Measurements from ENCODE around the gene DCAF12. TPM values are rescaled to one million over a fixed set of nuclear protein-coding genes. Genes with fewer than 3 reads are reported as not detected.

Gene DCAF12
- total RNA-seq, 1 experiment from 2014 or later = 40.2 TPM

GRCh38 chr9:34084562-34084961 lies 41.9 kb downstream of the DCAF12 start:
- no peaks in the 10 kb centered on the region; a peak in 1 of 4 replicates for H3K4me1 ChIP-seq (ENCODE audit: control insufficient read depth in 1 of 2, insufficient read depth in 2 of 2, low read length in 2 of 2)
- H4K20me1 ChIP-seq (ENCODE audit: insufficient read depth) = no peaks in the 10 kb centered on the region
- peaks cover 28 to 29% of the 10 kb centered on the region in 2 experiments for H3K36me3 ChIP-seq (ENCODE audit: control insufficient read depth in 1 of 2, insufficient read depth in 2 of 2, low read length in 2 of 2)
- no peaks in the 10 kb centered on the region for H3K9me3 ChIP-seq (ENCODE audit: control insufficient read depth in 1 of 2, insufficient read depth in 1 of 2, low read depth in 1 of 2, low read length in 2 of 2)
- no peak overlapping the region for H2AFZ ChIP-seq (ENCODE audit: low read depth, low read length, poor library complexity, severe bottlenecking)
- H3K4me2 ChIP-seq (ENCODE audit: low read length) = no peak overlapping the region
- ATAC-seq = no peak
- RAD21 ChIA-PET (ENCODE audit: low non-redundant PET in 1 of 2, low total read pairs in 2 of 2, uncharacterized antibody in 2 of 2, unreplicated experiment in 2 of 2) = no interaction called here
- no peak overlapping the region for H3K27ac ChIP-seq (ENCODE audit: low read depth, low read length)
- intact Hi-C loops (cut with micrococcal nuclease) = no loop called here
- H3K79me2 ChIP-seq (ENCODE audit: insufficient read depth, low read length) = no peaks in the 10 kb centered on the region
- no TSS peak for BruUV-seq (replicated peaks)
- CTCF ChIA-PET = interaction anchor here (2.7 kb wide), 1 partner anchor 11 kb away, joined by 17 read pairs; no protein-coding TSS in a partner anchor
- TF ChIP-seq SP1 (IDR thresholded peaks at IDR 0.05; ENCODE audit: low read depth) (no peak), ZNF274 (IDR thresholded peaks at IDR 0.05; ENCODE audit: low read depth, low read length) (no peak), ATF3 (IDR thresholded peaks at IDR 0.05) (no peak), EGR1 (IDR thresholded peaks at IDR 0.05; ENCODE audit: low read depth) (no peak), TCF7L2 (IDR thresholded peaks at IDR 0.05; ENCODE audit: borderline replicate concordance, extremely low read depth, insufficient read depth, insufficient read length) (no peak), EZH2 (IDR thresholded peaks at IDR 0.05) (no peak), REST (IDR thresholded peaks at IDR 0.05; ENCODE audit: low read depth) (no peak), POLR2A (IDR thresholded peaks at IDR 0.05; ENCODE audit: borderline replicate concordance, extremely low read depth, insufficient read depth, insufficient read length) (no peak), RAD21 (IDR thresholded peaks at IDR 0.05; ENCODE audit: low read depth) (no peak), JUND (IDR thresholded peaks at IDR 0.05) (no peak), SIN3A (IDR thresholded peaks at IDR 0.05; ENCODE audit: low read depth) (no peak), POLR2AphosphoS5 (IDR thresholded peaks at IDR 0.05; ENCODE audit: low read depth, low read length) (no peak), CEBPB (IDR thresholded peaks at IDR 0.05; ENCODE audit: low read depth) (no peak), ZFX (IDR thresholded peaks at IDR 0.05) (no peak)
- no peak overlapping the region for H3K4me3 ChIP-seq (replicated peaks in 1 of 2; ENCODE audit: low read depth in 1 of 2, low read length in 2 of 2)
- POLR2A ChIA-PET = no interaction called here
- no peaks in the 10 kb centered on the region for H3K9me2 ChIP-seq (ENCODE audit: insufficient read depth)
- no peak for DNase-seq (ENCODE audit: low read depth, low spot score)
- H3K27me3 ChIP-seq (ENCODE audit: insufficient read depth, low read length) = no peaks in the 10 kb centered on the region
- no peak overlapping the region for H3K9ac ChIP-seq (ENCODE audit: low read length)
